ENCODE measurements around the gene SMAP2. TPM values are rescaled to one million over a fixed set of nuclear protein-coding genes. Genes with fewer than 3 reads are reported as not detected.
A peak's percentile ranks its signal among the peaks of the same experiment; 100 is the strongest.

Gene SMAP2
- total and polyA plus RNA-seq, 10 of the 15 experiments (the other 5 are each of a cell fraction or from before 2014, with no cell fraction given) = 33.4 to 177 (median 105) TPM

GRCh38 chr1:40399984-40400704 lies 26.6 kb downstream of the SMAP2 start (continued):
- TF ChIP-seq HSF1 (IDR thresholded peaks at IDR 0.05; ENCODE audit: low read depth, low read length) (no peak), BCL11A (IDR thresholded peaks at IDR 0.05; ENCODE audit: low read depth, low read length) (peak; percentile 55; the same call in 1 of the 2 replicates), RELB (IDR thresholded peaks at IDR 0.05; ENCODE audit: low read depth) (peak; percentile 49; the same call in 1 of the 2 replicates), RCOR1 (conservative IDR thresholded peaks at IDR 0.05; ENCODE audit: low read depth, low read length) (no peak), PAX5 (IDR thresholded peaks at IDR 0.05; ENCODE audit: borderline replicate concordance, low read depth, low read length) (0 out of 2 replicates have a peak, but pooled peaks have one; percentile 28), EED (IDR thresholded peaks at IDR 0.05; ENCODE audit: low read depth) (peak; percentile 74), MYC (IDR thresholded peaks at IDR 0.05; ENCODE audit: insufficient read depth, insufficient read length, insufficient replicate concordance, low read length, severe bottlenecking) (no peak), PKNOX1 (IDR thresholded peaks at IDR 0.05) (peak; percentile 88), IKZF2 (IDR thresholded peaks at IDR 0.05) (peak; percentile 76 to 80), ZNF24 (IDR thresholded peaks at IDR 0.05) (no peak), NFYB (IDR thresholded peaks at IDR 0.05; ENCODE audit: insufficient read depth, low read depth, low read length) (0 out of 2 replicates have a peak, but pooled peaks have one; percentile 16), ATF3 (IDR thresholded peaks at IDR 0.05; ENCODE audit: borderline replicate concordance, extremely low read depth, low read depth, low read length) (no peak), ETV6 (conservative IDR thresholded peaks at IDR 0.05 in 1 of 2, IDR thresholded peaks at IDR 0.05 in 1 of 2; ENCODE audit: borderline replicate concordance in 1 of 2, low read depth in 1 of 2) (peak in 1 of 2 experiments; percentile 69; a peak in 1 of 4 replicates), NBN (IDR thresholded peaks at IDR 0.05) (peak; percentile 92), TBL1XR1 (IDR thresholded peaks at IDR 0.05; ENCODE audit: low read depth, low read length) (peak; percentile 75; the same call in 1 of the 2 replicates), SMC3 (IDR thresholded peaks at IDR 0.05; ENCODE audit: borderline replicate concordance, low read length) (no peak; the same call in 1 of the 2 replicates), GATAD2B (conservative IDR thresholded peaks at IDR 0.05; ENCODE audit: low read depth) (no peak), POU2F2 (IDR thresholded peaks at IDR 0.05; ENCODE audit: borderline replicate concordance, low read depth, low read length) (peak; percentile 59; the same call in 1 of the 3 replicates), JUND (IDR thresholded peaks at IDR 0.05; ENCODE audit: low read depth, low read length) (no peak), GABPA (IDR thresholded peaks at IDR 0.05; ENCODE audit: low read depth) (peak; percentile 52; the same call in 1 of the 2 replicates), CEBPB (IDR thresholded peaks at IDR 0.05; ENCODE audit: borderline replicate concordance in 1 of 2, low read depth in 2 of 2, low read length in 2 of 2) (peak in 1 of 2 experiments; percentile 92; a peak in 1 of 4 replicates), EP300 (IDR thresholded peaks at IDR 0.05; ENCODE audit: borderline replicate concordance in 1 of 2, control insufficient read depth in 1 of 2, low read depth in 2 of 2, low read length in 2 of 2) (peak; percentile 84 to 86; a peak in 3 of 4 replicates), CHD1 (IDR thresholded peaks at IDR 0.05; ENCODE audit: low read depth, low read length) (no peak)

Measured in GM12878 (cell line).